Measurements from ENCODE around the gene WDR93. TPM values are rescaled to one million over a fixed set of nuclear protein-coding genes. Genes with fewer than 3 reads are reported as not detected.
A peak's percentile ranks its signal among the peaks of the same experiment; 100 is the strongest.

The WDR93 gene
- total RNA-seq, 1 donor from 2014 or later = not detected

DNA sequence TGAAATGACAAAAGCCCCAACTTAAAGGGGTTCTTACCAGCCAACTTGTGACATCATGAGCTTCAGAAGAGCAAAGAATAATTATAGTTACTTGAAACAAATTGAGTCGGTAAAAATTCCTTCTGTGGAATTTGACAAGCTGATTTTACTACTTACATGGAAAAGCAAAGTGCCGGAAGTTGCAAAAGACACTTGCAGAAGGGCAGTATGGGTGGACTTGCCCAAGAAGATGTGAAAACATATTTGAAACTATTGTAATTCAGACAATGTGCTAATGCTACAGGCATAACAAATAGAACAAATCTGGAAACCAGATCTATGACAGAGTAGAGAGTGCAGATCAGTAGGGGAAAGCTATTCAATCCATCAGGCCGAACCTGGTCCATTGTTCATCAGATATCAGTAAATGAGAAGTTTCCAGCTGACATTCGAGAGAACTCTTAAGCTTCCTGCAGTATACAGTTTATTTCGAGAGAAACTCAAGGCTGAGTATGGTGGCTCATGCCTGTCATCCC is 32.9 kb upstream of the WDR93 start:
- no peak for DNase-seq
- Histone ChIP-seq H3K27ac (replicated peaks) (no peak overlapping the region), H3K27me3 (ENCODE audit: low read depth) (peaks cover 16% of the 10 kb centered on the region), H3K9me3 (replicated peaks) (no peaks in the 10 kb centered on the region), H3K4me1 (peaks cover 29% of the 10 kb centered on the region), H3K4me3 (no peak overlapping the region), H3K36me3 (no peaks in the 10 kb centered on the region)
- TF ChIP-seq CTCF (IDR thresholded peaks at IDR 0.05; ENCODE audit: borderline replicate concordance) = no peak
- intact Hi-C loops (cut with micrococcal nuclease) = no loop called here

- peaks cover 14% of the 10 kb centered on the region for H3K27me3 ChIP-seq (ENCODE audit: low read depth)
- no peaks in the 10 kb centered on the region for H3K36me3 ChIP-seq
- H3K27ac ChIP-seq (replicated peaks) = no peak overlapping the region
- no peaks in the 10 kb centered on the region for H3K9me3 ChIP-seq (replicated peaks)
- H3K4me1 ChIP-seq = peaks cover 34% of the 10 kb centered on the region
- DNase-seq = no peak
- no peak for TF ChIP-seq CTCF (IDR thresholded peaks at IDR 0.05; ENCODE audit: borderline replicate concordance)
- H3K4me3 ChIP-seq = no peak overlapping the region
- intact Hi-C loops (cut with micrococcal nuclease) = no loop called here
These were observed 31.3 kb upstream of the WDR93 start for GRCh38 chr15:89659295-89659694.

DNA sequence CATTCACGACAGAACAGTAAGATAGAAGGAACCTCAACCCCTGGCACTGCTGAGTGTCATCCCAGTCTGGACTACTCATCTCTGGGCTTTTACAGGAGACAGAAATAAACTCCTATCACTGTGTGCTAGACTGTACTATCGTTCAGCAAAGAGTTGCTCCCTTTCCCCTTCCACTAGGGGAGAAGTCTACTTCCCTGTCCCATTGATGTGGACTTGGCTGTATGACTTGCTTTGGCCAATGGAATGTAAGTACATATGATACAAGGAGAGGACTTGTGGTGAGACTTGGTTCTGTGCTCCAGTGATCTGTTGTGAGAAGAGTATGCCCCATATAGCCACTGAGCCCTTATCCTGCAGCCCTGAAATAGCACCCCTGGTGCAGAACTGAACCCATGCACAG is 30.1 kb upstream of the WDR93 start:
- Histone ChIP-seq H3K4me1 (peaks cover 33% of the 10 kb centered on the region), H3K27me3 (ENCODE audit: low read depth) (peaks cover 2% of the 10 kb centered on the region), H3K4me3 (no peak overlapping the region), H3K36me3 (no peaks in the 10 kb centered on the region), H3K9me3 (replicated peaks) (no peaks in the 10 kb centered on the region), H3K27ac (replicated peaks) (no peak overlapping the region)
- intact Hi-C loops (cut with micrococcal nuclease) = no loop called here
- TF ChIP-seq CTCF (IDR thresholded peaks at IDR 0.05; ENCODE audit: borderline replicate concordance) = no peak
- DNase-seq = no peak

DNA sequence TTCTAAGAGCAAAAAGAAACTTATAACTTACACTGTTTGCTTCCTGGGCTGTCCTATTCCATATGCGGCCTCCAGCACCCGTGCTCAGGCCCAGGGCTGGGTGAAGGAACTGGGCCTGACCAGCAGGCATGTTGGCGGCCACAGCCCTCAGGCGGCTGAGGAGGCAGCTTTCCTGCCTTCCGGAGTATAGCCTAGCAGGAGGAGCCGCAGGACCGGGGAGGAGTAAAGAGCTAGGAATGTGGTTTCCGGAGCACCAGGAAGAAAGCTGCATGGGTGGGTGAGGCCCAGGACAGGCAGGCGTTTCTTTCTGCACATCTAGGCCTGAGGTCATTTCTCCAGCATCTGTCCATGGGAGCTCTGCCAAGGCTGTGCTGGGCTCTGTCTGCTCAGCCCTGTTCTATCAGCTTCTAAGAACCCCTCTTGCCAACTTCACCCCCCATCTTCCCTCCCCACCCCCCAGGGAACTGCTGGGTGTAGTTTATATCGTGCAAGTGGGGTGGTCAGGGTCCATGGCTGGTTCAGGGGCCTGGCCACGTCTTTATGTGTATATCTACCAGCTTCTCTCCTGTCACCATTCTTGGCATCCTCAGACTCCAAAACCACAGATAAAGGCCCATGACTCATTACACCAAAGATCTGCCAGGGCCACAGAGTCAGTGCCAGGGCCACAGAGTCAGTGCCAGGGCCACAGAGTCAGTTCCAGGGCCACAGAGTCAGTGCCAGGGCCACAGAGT is 27.6 kb upstream of the WDR93 start:
- intact Hi-C loops (cut with micrococcal nuclease) = no loop called here
- H3K4me1 ChIP-seq = peaks cover 32% of the 10 kb centered on the region
- TF ChIP-seq CTCF (IDR thresholded peaks at IDR 0.05; ENCODE audit: borderline replicate concordance) = peak; percentile 9
- no peaks in the 10 kb centered on the region for H3K27me3 ChIP-seq (ENCODE audit: low read depth)
- peak overlapping the region; percentile 78 for H3K27ac ChIP-seq (replicated peaks)
- no peaks in the 10 kb centered on the region for H3K36me3 ChIP-seq
- no peak overlapping the region for H3K4me3 ChIP-seq
- no peaks in the 10 kb centered on the region for H3K9me3 ChIP-seq (replicated peaks)
- peak; percentile 74 for DNase-seq

DNA sequence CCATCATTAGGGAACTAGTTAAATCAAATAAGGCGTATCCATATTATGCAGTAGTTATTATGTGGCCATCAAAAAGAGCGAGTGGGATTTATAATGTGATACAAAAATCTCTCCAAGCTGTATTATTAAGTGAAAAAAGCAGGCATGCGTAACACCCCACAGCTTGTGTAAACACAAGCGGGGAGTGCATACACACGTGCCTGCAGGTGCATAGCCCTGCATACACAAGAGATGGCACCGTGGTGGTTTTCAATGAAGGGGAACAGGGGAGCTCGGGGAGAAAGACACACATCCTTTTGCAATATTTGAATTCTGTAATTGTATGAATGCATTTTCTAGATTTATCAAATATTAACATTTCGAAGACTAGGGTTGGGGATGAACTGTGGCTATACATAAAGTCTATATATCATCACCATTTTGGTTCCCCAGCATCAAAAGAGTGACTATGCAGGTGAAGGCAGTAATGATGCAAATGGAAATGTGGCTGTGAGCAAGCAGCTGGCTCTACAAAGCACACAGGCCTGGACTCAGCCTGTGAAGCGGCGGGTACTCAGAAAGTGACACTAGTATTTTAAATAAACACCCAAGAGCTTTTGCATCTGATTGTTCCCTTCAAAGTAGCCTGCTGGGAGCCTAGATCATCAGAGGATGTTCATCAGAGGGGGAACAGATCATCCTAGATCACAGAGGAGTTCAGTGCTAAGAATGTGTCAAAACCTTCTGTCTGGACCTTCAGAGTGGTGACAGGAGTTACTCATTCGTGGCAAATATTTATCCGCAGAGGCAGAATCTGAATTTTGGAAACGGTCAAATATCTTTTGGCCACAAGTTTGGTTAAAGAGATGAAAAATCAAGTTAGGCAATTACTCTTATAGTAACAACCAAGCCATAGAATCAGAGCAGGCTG is 25.9 kb upstream of the WDR93 start:
- Histone ChIP-seq H3K27ac (replicated peaks) (peak overlapping the region; percentile 87), H3K9me3 (replicated peaks) (no peaks in the 10 kb centered on the region), H3K4me1 (peaks cover 32% of the 10 kb centered on the region), H3K27me3 (ENCODE audit: low read depth) (no peaks in the 10 kb centered on the region), H3K4me3 (peak overlapping the region; percentile 64), H3K36me3 (no peaks in the 10 kb centered on the region)
- no peak for DNase-seq
- no peak for TF ChIP-seq CTCF (IDR thresholded peaks at IDR 0.05; ENCODE audit: borderline replicate concordance)
- intact Hi-C loops (cut with micrococcal nuclease) = no loop called here

All from left ventricle myocardium inferior (tissue), 1 donor.